Small intestine (tissue), 7 donors: ENCODE data around the gene CCDC85A. TPM values are rescaled to one million over a fixed set of nuclear protein-coding genes. Genes with fewer than 3 reads are reported as not detected.

Source experiments
- DNase-seq, 2 donors: peaks; one replicate each; pipeline versions ENCODE4 v3.0.0 to v3.0.0-alpha.2; 2013
- FAIRE-seq: peaks from 2 replicates; lab custom pipeline; 2012; peaks lifted over from hg19 to GRCh38; lab: Jason Lieb, UNC
- H3K27ac ChIP-seq, 3 donors: one replicate each; pipeline ENCODE4 v1.5.1; 2013; ENCODE audit warnings: low read length in 2 of 3, mild to moderate bottlenecking in 2 of 3, control low read depth in 1 of 3, inconsistent platforms in 1 of 3, low read depth in 1 of 3, moderate library complexity in 1 of 3
- H3K27me3 ChIP-seq, 3 donors: one replicate each; pipeline ENCODE4 v1.6.1; 2013; ENCODE audit warnings: low read length in 3 of 3, inconsistent platforms in 1 of 3; ENCODE audit not compliant: control insufficient read depth in 3 of 3, insufficient read depth in 3 of 3
- H3K36me3 ChIP-seq, 3 donors: one replicate each; pipeline ENCODE4 v1.6.1; 2013; ENCODE audit warnings: low read length in 3 of 3, inconsistent platforms in 1 of 3, low read depth in 1 of 3, mild to moderate bottlenecking in 1 of 3, moderate library complexity in 1 of 3; ENCODE audit not compliant: control insufficient read depth in 3 of 3, insufficient read depth in 2 of 3
- H3K4me1 ChIP-seq, 3 donors: one replicate each; pipeline ENCODE4 v1.6.1; 2013; ENCODE audit warnings: low read length in 2 of 3, inconsistent platforms in 1 of 3, low read depth in 1 of 3, mild to moderate bottlenecking in 1 of 3, moderate library complexity in 1 of 3; ENCODE audit not compliant: control insufficient read depth in 3 of 3, insufficient read depth in 2 of 3
- H3K4me3 ChIP-seq, 3 donors: one replicate each; pipeline ENCODE4 v1.5.1; 2013; ENCODE audit warnings: low read length in 3 of 3, control low read depth in 1 of 3, inconsistent platforms in 1 of 3, low read depth in 1 of 3, mild to moderate bottlenecking in 1 of 3, moderate library complexity in 1 of 3
- H3K9me3 ChIP-seq, 2 donors: one replicate each; pipeline ENCODE4 v1.6.1; 2013; ENCODE audit warnings: low read depth in 1 of 2, low read length in 1 of 2; ENCODE audit not compliant: control insufficient read depth in 2 of 2, insufficient read depth in 1 of 2
- WGBS, 3 donors: extraction: QIAGEN DNeasy Blood & Tissue Kit; methylation state at CpG; one replicate each; pipeline ENCODE4 v1.1.7; 2013; 5-methylcytosine and 5-hydroxymethylcytosine counted together
- polyA plus RNA-seq, 4 donors: library from polyadenylated mRNA; stranded (reverse) in 3 of 4; unstranded in 1 of 4; fragments of 200-250 nt in 3 of 4; fragments of 120-200 nt in 1 of 4; gene quantifications; one replicate each; pipeline versions ENCODE4 v1.2.1 to v1.2.3, GENCODE V29; 2013
- donor health status: healthy with polysubstance abuse.
- donor health status: control.
- donor health status: control.
- donor health status: Bipolar disorder and iron deficiency.
- donor health status: healthy.

Gene CCDC85A
- polyA plus RNA-seq, 4 donors, result 1.2 to 1.7 TPM; not detected in 2

DNA sequence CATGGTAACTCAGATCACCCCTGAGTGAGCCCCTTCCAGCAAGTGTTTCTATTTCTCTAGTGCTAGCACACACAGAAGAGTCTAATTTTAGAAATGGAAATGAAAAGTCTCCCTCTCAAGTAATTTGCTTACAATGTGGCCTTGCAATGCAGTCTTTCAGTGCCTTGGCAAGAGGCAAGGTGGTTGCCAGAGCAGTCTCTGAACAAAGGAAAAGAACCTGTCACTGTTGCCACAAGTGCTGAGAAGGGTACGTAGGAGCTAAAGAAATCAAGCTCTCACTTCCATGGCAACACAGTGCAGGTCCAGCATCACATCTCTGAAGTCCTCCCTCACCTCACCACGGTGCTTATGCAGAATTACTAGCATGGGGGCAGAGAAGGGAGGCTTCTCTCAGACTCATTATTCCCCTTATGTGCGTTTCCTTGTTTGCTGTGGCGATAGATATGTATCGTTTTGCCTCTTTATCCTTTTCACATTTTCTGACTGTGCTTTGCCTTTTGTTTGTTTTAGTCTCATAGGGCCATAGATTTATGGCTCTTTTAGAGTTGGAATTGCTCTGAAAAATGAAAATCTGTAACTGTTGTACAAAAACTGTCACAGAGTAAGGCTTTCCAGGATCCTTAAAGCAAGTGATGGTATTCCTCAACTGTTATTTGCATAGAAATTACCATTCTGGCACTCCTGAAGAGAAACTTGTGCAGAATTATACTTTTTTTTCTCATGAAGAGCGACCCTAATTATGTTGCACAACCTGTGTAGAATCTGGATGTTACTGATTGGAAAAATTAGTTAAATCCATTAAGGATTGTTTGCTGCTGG, 164.8 kb downstream of the CCDC85A start:
- Histone ChIP-seq H3K9me3 (no peaks in the 10 kb centered on the region), H3K4me3 (no peak overlapping the region), H3K4me1 (no peaks in the 10 kb centered on the region), H3K27me3 (no peaks in the 10 kb centered on the region), H3K36me3 (no peaks in the 10 kb centered on the region), H3K27ac (no peak overlapping the region)
- FAIRE-seq, result no peak
- 53 to 73% (median 69%) methylated on average over 6 of the region's 6 CpGs for WGBS, 3 donors
- DNase-seq, result no peak

DNA sequence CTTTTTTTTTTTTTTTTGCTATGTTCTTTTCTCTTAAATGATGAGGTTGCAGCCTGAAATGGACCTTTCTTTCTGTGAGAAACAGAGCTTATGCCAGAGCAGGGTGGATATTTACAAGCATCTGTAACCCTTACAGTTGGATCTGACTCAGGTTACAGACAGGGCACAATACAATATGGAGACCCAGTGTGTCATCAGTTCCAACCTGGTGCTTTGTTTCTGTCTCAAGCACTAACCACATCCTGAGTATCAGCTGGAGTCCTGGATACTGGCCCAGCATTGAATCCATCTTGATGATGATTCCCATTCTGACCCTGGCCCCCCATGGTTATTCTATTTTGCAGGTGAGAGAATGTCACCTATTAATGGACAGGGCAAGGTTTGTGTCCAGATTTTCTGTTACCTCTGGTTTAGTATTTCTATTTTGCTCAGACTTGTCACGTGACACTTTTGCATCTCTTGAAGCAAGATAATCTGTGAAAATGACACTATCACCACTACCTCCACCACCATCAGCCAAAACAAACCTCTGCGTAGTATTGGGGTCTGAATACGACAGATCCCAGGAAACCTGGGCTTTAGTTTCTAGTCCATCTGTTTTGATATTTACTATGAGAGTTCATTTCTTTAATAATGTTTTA, 174.0 kb downstream of the CCDC85A start:
- Histone ChIP-seq H3K4me1 (no peaks in the 10 kb centered on the region), H3K27me3 (no peaks in the 10 kb centered on the region), H3K9me3 (no peaks in the 10 kb centered on the region), H3K36me3 (no peaks in the 10 kb centered on the region), H3K27ac (no peak overlapping the region), H3K4me3 (no peak overlapping the region)
- FAIRE-seq (no peak), DNase-seq (no peak)
- WGBS, 3 donors, result 86 to 88% (median 87%) methylated on average over 3 of the region's 3 CpGs

DNA sequence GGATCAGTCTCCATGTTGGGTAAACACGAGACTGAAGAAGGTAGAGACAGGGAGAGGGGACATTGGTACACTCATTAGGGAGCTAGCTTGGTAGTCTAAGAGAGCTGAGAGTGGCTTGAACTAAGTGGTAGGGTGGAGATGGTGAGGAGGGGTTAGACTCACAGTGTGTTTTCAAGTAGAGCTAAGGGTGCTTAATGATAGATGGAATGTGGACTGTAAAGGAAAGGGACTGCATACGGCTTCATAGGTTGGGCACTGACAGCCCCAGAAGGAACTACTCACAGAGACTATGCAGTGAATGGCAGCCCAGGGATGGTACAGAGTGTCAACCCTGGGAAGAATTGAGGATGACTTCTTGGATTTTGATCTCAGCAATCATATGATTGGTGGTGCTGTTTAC, 178.1 kb downstream of the CCDC85A start:
- Histone ChIP-seq H3K27me3 (no peaks in the 10 kb centered on the region), H3K27ac (no peak overlapping the region), H3K36me3 (no peaks in the 10 kb centered on the region), H3K9me3 (no peaks in the 10 kb centered on the region), H3K4me1 (no peaks in the 10 kb centered on the region), H3K4me3 (no peak overlapping the region)
- DNase-seq, result no peak
- WGBS, 3 donors, result 71 to 83% (median 80%) methylated on average over 2 of the region's 2 CpGs
- FAIRE-seq, result no peak

DNA sequence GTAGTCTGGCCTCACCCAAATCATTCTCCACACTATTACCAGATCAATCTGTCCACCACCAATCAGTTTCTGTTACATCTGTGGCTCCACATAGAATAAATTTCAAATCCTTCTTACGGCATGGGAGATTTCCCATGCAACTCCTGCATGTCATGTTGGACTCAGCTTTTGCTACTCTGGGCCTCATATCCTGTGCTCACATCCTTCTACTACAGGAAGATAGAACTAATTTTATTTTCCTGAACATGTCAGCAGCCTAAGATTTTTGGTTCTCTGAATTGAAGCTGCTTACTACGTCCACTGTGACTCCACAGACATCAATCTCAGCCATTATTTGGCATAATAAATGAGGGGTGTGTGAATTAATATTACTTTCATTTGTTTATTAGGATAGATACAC, 181.1 kb downstream of the CCDC85A start:
- WGBS, 3 donors, result 68 to 86% (median 83%) methylated on average over 2 of the region's 2 CpGs
- FAIRE-seq (no peak), DNase-seq (no peak)
- no peaks in the 10 kb centered on the region for H3K27me3 ChIP-seq
- H3K4me3 ChIP-seq, result no peak overlapping the region
- no peaks in the 10 kb centered on the region for H3K9me3 ChIP-seq
- no peaks in the 10 kb centered on the region for H3K4me1 ChIP-seq
- no peak overlapping the region for H3K27ac ChIP-seq
- H3K36me3 ChIP-seq, result no peaks in the 10 kb centered on the region

DNA sequence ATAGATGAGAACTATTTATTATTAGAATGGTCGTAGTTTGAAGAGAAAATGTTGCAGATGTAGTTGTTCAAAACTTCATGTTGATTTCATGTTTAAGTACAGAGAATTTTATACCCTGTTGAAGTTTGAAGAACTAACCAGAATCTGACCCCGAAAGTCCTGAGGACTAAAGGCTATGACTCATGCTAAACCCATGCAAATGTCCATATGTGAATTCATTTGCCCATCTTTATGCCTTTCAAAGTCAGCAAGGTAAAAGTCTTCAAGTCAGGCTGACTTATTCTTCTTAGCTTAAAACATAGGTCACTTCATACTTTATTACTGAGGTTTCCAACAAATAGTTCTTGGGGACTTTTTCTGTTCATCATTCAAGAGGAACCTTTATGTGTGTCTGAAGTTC, 185.5 kb downstream of the CCDC85A start:
- H3K4me3 ChIP-seq, result no peak overlapping the region
- no peaks in the 10 kb centered on the region for H3K36me3 ChIP-seq
- FAIRE-seq (no peak), DNase-seq (no peak)
- WGBS, 3 donors, result 76 to 95% (median 78%) methylated on average over 2 of the region's 2 CpGs
- H3K27me3 ChIP-seq, result no peaks in the 10 kb centered on the region
- H3K4me1 ChIP-seq, result no peaks in the 10 kb centered on the region
- H3K9me3 ChIP-seq, result no peaks in the 10 kb centered on the region
- no peak overlapping the region for H3K27ac ChIP-seq

DNA sequence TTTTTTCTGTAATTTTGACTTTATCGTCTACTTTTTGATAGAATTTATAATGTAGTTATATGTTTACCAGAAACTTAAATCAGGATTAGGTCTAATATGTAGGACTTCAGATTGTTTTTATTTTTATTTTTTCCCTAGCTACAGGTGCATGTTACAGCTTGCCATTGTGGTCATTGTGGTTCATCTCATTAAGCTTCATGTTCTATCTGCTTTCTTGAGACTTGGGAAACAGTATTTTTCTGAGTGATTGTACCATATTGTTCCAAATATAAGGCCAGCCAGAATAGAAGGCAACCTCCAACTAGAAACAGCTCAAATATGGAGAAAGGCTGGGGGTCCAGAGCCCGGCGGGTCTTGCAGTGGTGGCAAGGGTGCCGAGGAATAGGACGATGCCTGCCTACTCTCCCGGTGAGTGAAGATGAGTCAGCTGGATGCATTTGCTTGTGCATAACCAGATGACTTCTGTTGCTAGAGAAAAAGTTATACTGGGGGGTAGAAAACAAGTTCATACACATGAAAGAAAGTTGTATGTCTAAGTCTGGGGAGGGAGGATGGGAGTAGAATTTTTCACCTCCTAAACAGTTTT, 188.4 kb downstream of the CCDC85A start:
- Histone ChIP-seq H3K27me3 (no peaks in the 10 kb centered on the region), H3K9me3 (no peaks in the 10 kb centered on the region), H3K27ac (no peak overlapping the region), H3K4me1 (no peaks in the 10 kb centered on the region), H3K36me3 (no peaks in the 10 kb centered on the region), H3K4me3 (no peak overlapping the region)
- no peak for FAIRE-seq
- DNase-seq, result no peak
- WGBS, 3 donors, result 94 to 99% (median 96%) methylated on average over 6 of the region's 6 CpGs

DNA sequence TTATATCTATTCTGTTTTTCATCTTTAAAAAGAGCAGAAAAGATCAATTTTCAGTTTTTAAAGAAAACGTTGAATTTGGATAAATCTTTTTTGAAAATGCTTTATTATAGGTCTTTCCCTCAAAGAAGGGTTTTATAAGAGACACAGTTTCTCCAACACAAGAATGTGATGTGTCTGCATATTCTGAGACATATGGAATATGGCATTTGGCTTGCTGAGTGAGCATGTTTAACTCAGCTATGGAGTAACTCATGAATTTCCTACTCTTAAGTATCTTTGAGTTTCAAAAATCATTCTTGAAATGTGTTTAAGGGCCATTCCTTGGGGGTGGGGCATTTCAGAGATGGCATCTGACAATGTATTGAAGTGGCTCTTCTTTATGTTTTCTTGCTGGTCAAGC, 191.5 kb downstream of the CCDC85A start:
- Histone ChIP-seq H3K27me3 (no peaks in the 10 kb centered on the region), H3K4me1 (no peaks in the 10 kb centered on the region), H3K9me3 (no peaks in the 10 kb centered on the region), H3K36me3 (no peaks in the 10 kb centered on the region), H3K4me3 (no peak overlapping the region), H3K27ac (no peak overlapping the region)
- WGBS, 3 donors, result 74 to 84% (median 78%) methylated on average over 1 of the region's 1 CpG
- DNase-seq (no peak), FAIRE-seq (no peak)

DNA sequence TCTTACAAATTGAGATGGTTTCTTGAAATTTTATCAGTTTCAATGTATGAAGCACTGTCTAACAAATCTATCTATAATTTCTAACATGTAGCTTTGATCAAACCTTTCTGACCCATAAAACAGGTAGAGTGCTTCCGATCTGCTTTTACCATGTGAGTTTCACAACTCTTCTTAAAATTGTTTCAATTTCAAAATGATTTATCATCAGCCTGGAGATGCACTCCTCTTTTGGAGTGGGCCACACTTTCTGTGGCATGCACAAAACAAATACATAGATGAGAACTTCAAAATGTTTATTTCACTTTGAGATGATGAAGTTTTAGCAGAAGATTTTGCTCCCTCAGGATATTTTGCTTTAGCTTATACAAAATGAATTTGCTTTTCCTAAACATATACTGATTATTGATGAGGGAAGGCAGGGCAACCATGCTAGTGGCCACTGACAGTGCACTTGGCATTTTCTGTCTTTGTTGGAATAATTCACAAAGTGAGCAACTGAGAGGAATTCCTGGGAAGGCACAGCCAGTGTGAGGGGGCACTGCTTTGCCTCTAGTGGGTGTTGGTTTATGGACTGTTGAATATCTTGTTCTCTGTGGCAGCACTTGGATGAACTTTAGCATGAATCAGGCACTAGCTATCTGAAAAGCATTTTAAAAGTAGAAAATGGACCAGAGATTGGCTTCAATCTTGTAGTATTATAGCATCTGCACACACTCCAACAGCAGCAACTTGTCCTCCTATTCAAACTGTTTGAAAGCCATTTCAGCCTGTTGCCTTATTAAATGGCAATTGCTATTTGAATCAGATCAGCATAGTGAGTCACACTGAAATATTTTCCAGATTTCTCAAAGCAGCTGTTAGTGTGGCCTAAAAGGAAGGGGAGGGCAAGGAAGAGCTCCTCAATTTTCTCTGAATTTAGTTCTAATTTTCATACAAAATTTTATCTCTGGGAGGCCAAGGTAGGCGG, 193.2 kb downstream of the CCDC85A start:
- Histone ChIP-seq H3K36me3 (no peaks in the 10 kb centered on the region), H3K9me3 (no peaks in the 10 kb centered on the region), H3K4me1 (peaks cover 0 to 7% (median 0%) of the 10 kb centered on the region in 3 donors), H3K27me3 (no peaks in the 10 kb centered on the region), H3K4me3 (no peak overlapping the region), H3K27ac (no peak overlapping the region)
- WGBS, 3 donors, result 65 to 87% (median 84%) methylated on average over 2 of the region's 2 CpGs
- DNase-seq (no peak), FAIRE-seq (no peak)
